GM18498 (cell line): ENCODE results near the gene CCDC57.
"Not testable (repeated sequence)": the region's sequence is repeated elsewhere in the genome, so short reads cannot be mapped to it uniquely, and the experiment has no call there.

Experiments used
- ATAC-seq: cut with Tn5 transposase; IDR thresholded peaks from one replicate; pipeline ENCODE4 v1.9.1; 2021; ENCODE audit warnings: mild to moderate bottlenecking, moderate library complexity; ENCODE audit not compliant: unreplicated experiment

The CCDC57 gene

DNA sequence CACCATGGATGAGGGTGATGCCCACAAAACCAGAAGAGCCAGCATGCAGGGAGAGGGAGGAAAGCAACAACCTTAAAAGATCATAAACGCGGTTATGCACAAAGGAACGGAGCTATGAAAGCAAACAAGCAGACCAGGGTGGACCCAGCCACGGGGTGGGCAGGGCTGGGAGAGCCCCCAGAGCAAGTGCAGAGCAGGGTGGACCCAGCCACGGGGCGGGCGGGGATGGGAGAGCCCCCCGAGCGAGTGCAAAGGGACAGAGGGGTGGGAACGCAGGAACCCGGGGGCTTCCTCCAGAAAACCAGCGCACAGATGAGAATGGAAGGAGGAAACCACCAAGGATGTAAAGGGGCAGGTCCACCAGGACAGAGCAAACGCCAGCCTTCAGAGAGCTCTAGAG lies 33.2 kb downstream of the CCDC57 start:
- no peak for ATAC-seq

GRCh38 chr17:82178499-82179261 lies 34.0 kb downstream of the CCDC57 start:
- ATAC-seq, result no peak

DNA sequence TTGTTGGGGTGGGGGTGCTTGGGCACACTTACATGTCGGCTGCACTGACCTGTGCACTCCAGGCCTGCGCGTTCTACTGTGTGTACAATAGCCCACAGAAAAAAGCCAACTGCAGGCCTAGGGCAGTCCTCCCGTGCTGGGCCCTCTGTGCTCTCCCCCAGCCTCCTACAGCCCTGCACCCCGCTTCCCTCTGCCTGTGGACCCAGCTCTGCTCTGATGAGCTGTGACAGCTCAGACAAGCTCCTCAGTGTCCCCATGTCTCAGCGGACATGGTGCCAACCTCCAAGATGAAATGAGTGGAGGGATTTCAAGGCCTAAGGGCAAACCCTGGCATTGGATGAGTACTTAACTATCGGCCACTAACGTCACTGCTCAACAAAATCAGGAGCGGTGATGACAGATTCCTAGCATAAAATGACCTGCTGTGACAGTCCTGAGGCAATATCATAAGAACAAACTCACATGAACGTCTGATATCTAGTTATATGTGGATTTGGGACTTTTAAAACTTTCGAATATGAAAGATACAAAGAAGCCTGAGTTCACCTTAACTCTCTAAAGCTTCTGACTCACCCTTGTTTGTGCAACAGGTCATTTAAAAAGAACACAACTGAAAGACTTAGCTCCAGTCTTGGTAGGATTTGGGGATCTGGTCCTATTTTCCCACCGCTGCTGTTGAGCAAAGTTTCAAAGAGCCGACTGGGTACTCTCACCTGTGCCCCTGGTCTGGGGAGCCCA lies 34.7 kb downstream of the CCDC57 start:
- ATAC-seq, result no peak

DNA sequence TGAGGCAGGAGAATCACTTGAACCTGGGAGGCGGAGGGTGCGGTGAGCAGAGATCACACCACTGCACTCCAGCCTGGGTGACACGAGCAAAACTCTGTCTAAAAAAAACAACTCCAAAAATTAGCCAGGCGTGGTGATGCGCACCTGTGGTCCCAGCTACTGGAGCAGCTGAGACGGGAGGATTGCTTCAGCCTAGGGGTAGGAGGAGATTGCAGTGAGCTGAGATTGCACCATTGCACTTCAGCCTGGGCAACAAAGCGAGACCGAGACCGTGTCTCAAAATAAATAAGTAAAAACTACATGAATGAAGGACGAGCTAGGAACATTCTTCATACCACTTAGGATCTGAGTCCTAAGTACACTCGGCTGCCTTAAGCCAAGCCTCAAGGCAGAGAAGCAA lies 35.4 kb downstream of the CCDC57 start:
- no peak for ATAC-seq

GRCh38 chr17:82175951-82176350 lies 36.7 kb downstream of the CCDC57 start:
- ATAC-seq, result no peak

DNA sequence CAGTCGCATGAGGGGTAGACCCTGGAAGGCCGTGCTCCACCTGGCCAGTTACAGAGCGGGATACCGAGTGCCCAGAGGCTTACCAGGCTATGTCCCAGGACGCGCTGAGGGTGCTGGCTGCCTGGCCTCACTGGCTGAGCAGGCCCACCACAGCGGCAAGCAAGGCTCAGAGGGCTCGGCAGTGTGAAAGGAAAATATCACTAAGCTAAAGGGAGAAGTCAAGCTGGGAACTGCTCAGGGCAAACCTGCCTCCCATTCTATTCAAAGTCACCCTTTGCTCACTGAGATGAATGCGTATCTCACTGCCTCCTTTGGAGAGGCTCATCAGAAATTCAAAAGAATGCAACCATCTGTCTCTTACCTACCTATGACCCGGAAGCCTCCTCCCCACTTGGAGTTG lies 37.4 kb downstream of the CCDC57 start:
- ATAC-seq, result no peak

GRCh38 chr17:82174042-82174857 lies 38.4 kb downstream of the CCDC57 start:
- not testable (repeated sequence) for ATAC-seq

DNA sequence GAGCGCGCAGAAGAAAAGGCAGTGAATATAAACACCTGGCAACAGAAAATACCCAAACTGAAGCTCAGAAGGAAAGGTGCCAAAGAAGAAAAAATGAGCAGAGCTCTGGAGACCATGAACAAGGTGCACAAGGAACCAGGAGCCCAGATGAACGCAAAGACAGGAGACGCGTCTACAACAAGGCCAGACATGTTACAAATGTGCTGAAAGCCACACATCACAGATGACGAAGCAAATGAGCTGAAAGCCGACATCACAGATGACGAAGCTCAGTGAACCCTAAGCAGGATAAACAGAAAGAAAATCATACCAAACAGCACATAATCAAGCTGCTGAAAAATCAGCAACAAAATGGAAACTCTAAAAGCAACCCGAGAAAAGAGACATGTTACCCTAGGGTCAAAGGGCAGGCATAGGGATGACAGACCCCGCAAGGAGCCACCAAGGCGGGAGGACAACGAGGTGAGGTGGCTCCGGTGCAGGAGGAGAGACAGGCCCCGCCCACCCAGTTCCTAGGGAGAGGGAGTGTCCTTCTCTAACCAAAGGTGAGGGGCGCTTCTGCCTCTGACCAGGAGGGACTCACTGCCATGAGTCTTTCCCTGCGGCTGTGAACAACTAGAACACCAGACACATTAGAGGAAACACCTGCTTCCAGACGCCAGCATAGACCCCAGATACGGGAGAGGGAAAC lies 39.1 kb downstream of the CCDC57 start:
- no peak for ATAC-seq

GRCh38 chr17:82172486-82173160 lies 40.0 kb downstream of the CCDC57 start:
- no peak for ATAC-seq

DNA sequence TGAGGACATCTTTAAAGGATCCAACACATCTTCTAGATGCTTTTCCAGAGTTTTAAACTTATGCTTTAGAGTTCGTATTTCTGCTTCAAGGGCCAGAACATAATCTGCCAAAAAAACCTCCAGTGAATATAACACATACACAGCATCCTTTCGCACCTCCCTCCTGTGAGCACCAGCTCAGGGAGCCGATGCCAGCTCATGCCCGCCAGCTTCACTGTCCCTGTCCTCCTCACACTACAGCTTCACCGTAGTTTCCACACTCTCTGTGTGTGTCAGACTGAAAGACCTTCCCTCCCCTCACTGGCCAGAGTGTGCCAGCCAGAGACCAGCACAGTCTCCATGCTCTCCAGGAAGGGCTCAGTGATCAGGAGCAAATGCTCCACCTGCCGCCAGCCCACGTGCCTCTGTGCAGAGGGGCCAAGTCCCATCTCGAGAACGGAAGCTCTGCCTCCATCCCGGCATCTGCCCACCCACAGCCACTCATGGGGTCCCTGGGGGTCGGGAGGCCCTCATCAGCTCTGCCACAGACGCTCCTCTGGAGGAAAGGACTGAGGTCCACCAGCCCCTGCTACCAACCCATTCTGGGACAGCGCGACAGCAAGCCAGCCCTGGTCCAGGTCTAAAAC lies 40.8 kb downstream of the CCDC57 start:
- no peak for ATAC-seq

DNA sequence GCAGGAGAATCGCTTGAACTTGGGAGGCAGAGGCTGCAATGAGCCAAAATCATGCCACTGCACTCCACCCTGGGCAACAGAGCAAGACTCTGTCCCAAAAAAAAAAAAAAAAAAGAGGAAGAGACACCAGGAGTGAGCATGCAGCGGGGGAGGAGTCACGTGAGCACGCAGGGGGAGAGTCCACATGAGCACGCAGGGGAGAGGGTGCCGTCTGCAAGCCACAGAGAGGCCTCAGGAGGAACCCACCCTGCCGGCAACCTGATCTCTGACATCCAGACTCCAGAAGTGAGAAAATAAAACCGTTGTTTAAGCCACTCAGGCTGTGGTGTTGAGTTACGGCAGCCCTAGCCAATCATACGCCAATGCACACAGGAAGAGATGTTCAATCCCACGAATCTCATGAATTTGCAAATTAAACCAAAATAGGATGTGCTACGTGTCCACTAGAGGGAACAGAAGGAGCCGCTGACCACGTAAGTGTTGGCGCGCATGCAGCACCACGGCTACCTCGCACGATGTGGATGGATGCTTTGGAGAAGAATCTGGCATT lies 42.2 kb downstream of the CCDC57 start:
- ATAC-seq, result no peak

GRCh38 chr17:82168568-82168967 lies 44.1 kb downstream of the CCDC57 start:
- no peak for ATAC-seq

GRCh38 chr17:82167028-82167427 lies 45.6 kb downstream of the CCDC57 start:
- no peak for ATAC-seq

DNA sequence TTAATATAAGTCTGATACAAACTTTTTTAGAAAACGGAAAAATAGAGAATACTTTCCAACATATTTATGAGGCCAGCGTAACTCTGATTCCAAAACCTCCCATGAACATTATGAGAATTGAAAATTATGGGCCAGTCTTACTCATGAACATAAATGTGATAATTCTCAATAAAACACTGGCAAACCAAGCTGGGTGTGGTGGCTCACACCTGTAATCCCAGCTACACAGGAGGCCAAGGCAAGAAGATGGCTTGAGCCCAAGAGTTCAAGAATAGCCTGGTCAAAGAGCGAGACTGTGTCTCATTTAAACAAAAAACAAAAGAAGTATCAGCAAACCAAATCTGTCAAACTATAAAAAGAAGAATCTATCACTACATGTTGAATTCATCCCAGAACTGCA lies 47.8 kb downstream of the CCDC57 start:
- no peak for ATAC-seq

GRCh38 chr17:82161216-82161615 lies 51.4 kb downstream of the CCDC57 start:
- ATAC-seq, result no peak

DNA sequence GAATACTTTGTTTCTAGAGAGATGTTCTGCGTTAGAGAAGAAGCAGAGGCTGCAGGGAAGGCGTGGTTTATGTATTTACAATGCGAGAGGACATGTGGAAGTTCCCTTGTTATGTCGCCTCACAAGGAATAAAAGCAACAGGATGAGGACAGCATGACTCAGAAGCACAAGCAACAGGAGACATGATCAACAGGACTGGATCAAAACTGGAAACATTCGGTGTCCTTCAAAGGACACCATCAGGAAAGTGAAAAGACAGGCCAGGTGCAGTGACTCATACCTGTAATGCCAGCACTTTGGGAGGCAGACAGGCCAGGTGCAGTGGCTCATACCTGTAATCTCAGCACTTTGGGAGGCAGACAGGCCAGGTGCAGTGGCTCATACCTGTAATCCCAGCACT lies 52.6 kb downstream of the CCDC57 start:
- ATAC-seq, result no peak

DNA sequence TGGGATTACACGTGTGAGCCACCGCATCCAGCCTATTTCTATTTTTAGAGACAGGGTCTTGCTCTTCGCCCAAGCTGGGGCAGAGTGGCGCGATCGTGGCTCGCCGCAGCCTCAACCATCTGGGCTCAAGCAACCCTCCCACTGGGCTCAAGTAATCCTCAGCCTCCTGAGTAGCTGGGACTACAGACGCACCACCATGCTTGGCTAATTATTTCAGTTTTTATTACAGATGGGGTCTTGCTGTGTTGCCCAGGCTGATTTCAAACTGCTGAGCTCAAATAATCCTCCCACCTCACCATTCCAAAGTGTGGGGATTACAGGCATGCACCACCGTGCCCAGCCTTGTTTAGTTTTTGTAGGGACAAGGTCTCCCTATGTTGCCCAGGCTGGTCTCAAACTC lies 53.8 kb downstream of the CCDC57 start:
- no peak for ATAC-seq

DNA sequence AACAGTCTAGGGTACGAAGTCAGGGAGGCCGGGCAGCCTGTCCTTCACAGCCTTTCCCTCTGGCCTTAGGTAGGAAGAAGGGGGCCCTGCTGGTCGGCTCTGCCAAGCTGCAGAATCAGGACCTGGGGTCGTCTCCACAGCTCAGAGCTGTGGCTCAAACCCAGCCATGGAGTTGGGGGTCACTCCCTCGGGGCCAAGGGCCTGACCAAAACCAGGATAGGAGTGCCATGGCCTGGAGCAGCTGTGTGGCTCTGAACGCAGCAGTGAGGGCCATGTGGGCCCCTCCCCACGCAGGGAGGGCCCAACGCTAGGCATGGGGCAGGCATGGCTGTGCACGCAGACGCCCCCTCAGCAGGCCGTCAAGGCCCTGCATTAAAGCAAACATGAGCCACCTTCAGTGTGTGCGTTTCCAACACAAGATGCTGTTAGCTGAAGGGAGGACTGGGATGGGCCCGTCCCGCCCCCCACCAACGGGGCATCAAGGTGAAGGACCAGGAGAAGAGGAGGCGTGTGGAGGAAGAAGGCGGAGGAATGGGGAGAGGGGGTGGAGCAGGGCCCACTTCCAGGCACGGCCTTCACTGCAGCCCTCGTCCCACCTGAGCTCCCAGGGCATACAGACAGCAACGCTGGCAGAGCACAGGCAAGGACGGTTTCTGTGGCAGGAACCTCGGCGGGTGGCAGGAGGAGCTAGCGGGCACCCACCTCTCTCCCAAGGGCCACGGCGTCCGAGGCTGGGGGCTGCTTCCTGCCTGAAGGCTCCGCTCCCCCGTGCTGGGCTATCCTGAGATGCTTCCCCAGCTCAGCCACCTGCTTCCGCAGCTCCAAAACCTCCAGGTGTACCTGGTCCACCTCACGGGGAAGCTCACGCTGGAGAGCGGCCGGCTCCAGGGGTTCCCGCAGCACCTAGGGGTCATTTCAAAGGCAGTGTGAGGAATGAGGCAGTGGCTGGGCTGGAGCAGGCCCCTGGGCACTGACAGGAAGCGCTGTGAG lies 55.3 kb downstream of the CCDC57 start:
- no peak for ATAC-seq
